Measurements from ENCODE around the gene SUCO.
"Not testable (repeated sequence)": the region's sequence is repeated elsewhere in the genome, so short reads cannot be mapped to it uniquely, and the experiment has no call there.

The SUCO gene

DNA sequence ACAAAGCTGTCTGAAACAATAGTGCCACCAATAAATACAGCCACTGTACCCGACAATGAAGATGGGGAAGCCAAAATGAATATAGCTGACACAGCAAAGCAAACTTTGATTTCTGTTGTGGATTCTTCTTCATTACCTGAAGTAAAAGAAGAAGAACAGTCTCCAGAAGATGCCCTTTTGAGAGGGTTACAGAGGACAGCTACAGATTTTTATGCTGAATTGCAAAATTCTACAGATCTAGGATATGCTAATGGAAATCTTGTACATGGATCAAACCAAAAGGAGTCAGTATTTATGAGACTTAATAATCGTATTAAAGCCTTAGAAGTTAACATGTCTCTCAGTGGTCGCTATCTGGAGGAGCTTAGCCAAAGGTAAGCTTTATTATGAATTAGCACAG is 56.6 kb downstream of the SUCO start:
- ChIA-PET POLR2A (no interaction called here), CTCF (interaction anchor here (0.8 to 2.7 kb wide), 5 partner anchors 9 to 130 kb away, joined by 3 to 10 read pairs (median 4); no protein-coding TSS in a partner anchor)
- TF ChIP-seq, protein P1, sequence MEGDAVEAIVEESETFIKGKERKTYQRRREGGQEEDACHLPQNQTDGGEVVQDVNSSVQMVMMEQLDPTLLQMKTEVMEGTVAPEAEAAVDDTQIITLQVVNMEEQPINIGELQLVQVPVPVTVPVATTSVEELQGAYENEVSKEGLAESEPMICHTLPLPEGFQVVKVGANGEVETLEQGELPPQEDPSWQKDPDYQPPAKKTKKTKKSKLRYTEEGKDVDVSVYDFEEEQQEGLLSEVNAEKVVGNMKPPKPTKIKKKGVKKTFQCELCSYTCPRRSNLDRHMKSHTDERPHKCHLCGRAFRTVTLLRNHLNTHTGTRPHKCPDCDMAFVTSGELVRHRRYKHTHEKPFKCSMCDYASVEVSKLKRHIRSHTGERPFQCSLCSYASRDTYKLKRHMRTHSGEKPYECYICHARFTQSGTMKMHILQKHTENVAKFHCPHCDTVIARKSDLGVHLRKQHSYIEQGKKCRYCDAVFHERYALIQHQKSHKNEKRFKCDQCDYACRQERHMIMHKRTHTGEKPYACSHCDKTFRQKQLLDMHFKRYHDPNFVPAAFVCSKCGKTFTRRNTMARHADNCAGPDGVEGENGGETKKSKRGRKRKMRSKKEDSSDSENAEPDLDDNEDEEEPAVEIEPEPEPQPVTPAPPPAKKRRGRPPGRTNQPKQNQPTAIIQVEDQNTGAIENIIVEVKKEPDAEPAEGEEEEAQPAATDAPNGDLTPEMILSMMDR (IDR thresholded peaks at IDR 0.05; ENCODE audit: insufficient read depth, low read length, missing control alignments), result no peak
- H3K4me3 ChIP-seq (ENCODE audit: low read depth, low read length), result no peak overlapping the region
- DNase-seq (ENCODE audit: low read depth, low spot score), result no peak

- POLR2A ChIA-PET; DNase-seq (ENCODE audit: low read depth, low spot score); H3K4me3 ChIP-seq (ENCODE audit: low read depth, low read length): not testable (repeated sequence)
- CTCF ChIA-PET, result interaction anchor here (1.0 to 2.7 kb wide), 2 partner anchors 19 to 129 kb away, joined by 4 to 10 read pairs; no protein-coding TSS in a partner anchor
Observed at GRCh38 chr1:172591429-172591828, 58.5 kb downstream of the SUCO start.

DNA sequence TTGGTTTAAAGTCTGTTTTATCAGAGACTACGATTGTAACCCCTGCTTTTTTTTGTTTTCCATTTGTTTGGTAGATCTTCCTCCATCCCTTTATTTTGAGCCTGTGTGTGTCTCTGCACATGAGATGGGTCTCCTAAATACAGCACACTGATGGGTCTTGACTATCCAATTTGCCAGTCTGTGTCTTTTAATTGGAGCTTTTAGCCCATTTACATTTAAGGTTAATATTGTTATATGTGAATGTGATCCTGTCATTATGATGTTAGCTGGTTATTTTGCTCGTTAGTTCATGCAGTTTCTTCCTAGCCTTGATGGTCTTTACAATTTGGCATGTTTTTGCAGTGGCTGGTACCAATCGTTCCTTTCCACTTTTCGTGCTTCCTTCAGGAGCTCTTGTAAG is 62.1 kb downstream of the SUCO start:
- POLR2A ChIA-PET; DNase-seq (ENCODE audit: low read depth, low spot score); H3K4me3 ChIP-seq (ENCODE audit: low read depth, low read length): not testable (repeated sequence)
- CTCF ChIA-PET, result interaction anchor here (1.2 to 1.7 kb wide), 2 partner anchors 14 to 15 kb away, joined by 3 to 4 read pairs; no protein-coding TSS in a partner anchor

DNA sequence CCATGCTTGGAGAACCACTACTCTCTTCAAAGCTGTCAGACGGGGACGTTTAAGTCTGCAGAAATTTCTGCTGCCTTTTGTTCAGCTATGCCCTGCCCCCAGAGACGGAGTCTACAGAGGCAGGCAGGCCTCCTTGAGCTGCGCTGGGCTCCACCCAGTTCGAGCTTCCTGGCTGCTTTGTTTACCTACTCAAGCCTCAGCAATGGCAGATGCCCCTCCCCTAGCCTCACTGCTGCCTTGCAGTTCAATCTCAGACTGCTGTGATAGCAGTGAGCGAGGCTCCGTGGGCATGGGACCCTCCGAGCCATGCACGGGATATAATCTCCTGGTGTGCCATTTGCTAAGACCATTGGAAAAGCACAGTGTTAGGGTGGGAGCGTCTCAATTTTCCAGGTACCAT is 63.8 kb downstream of the SUCO start:
- POLR2A ChIA-PET; H3K4me3 ChIP-seq (ENCODE audit: low read depth, low read length); DNase-seq (ENCODE audit: low read depth, low spot score): not testable (repeated sequence)
- CTCF ChIA-PET, result interaction anchor here (1.1 to 1.7 kb wide), 2 partner anchors 10 to 15 kb away, joined by 3 to 4 read pairs; no protein-coding TSS in a partner anchor

- CTCF ChIA-PET, result no interaction called here
- POLR2A ChIA-PET, result no interaction called here
- TF ChIP-seq, protein P1 (IDR thresholded peaks at IDR 0.05; ENCODE audit: insufficient read depth, low read length, missing control alignments), result no peak
- no peak overlapping the region for H3K4me3 ChIP-seq (ENCODE audit: low read depth, low read length)
- no peak for DNase-seq (ENCODE audit: low read depth, low spot score)
Observed at GRCh38 chr1:172599912-172600311, 67.0 kb downstream of the SUCO start.

- TF ChIP-seq, protein P1 (IDR thresholded peaks at IDR 0.05; ENCODE audit: insufficient read depth, low read length, missing control alignments), result no peak
- ChIA-PET POLR2A (no interaction called here), CTCF (interaction anchor here (2.5 kb wide), 1 partner anchor 10 kb away, joined by 12 read pairs; no protein-coding TSS in a partner anchor)
- DNase-seq (ENCODE audit: low read depth, low spot score), result no peak
- no peak overlapping the region for H3K4me3 ChIP-seq (ENCODE audit: low read depth, low read length)
Observed at GRCh38 chr1:172600615-172601014, 67.7 kb downstream of the SUCO start.

DNA sequence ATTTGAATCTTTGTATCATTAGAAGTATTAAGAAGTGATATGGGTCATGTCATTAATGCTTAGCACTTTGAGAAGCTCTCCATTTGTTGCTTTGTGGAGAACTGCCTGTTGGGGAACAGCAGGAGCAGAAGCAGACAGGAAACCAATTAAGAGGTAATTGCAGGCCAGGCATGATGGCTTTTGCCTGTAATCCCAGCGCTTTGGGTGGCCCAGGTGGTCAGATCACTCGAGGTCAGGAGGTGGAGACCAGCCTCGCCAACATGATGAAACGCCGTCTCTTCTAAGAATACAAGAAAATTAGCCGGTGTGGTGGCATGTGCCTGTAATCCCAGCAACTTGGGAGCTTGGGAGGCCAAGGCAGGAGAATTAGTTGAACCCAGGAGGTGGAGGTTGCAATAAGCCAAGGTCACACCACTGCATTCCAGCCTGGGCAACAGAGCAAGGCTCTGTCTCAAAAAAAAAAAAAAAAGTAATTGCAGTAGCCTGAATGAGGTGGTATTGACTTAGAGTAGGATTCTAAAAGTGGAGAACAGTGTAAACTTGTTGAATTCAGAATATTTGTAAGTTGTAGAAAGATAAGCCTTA is 68.2 kb downstream of the SUCO start:
- ChIA-PET POLR2A (no interaction called here), CTCF (interaction anchor here (2.5 kb wide), 1 partner anchor 9 kb away, joined by 12 read pairs; no protein-coding TSS in a partner anchor)
- TF ChIP-seq, protein P1 (IDR thresholded peaks at IDR 0.05; ENCODE audit: insufficient read depth, low read length, missing control alignments), result no peak
- no peak overlapping the region for H3K4me3 ChIP-seq (ENCODE audit: low read depth, low read length)
- no peak for DNase-seq (ENCODE audit: low read depth, low spot score)

GRCh38 chr1:172602706-172603105 is 69.8 kb downstream of the SUCO start:
- no peak overlapping the region for H3K4me3 ChIP-seq (ENCODE audit: low read depth, low read length)
- POLR2A ChIA-PET, result no interaction called here
- TF ChIP-seq, protein P1 (IDR thresholded peaks at IDR 0.05; ENCODE audit: insufficient read depth, low read length, missing control alignments), result no peak
- CTCF ChIA-PET, result interaction anchor here (1.0 to 2.5 kb wide), 2 partner anchors 8 to 139 kb away, joined by 3 to 12 read pairs; no protein-coding TSS in a partner anchor
- no peak for DNase-seq (ENCODE audit: low read depth, low spot score)
